CD14-positive monocyte (primary cell): Measurements from ENCODE around the gene CSNK1E. TPM values are rescaled to one million over a fixed set of nuclear protein-coding genes. Genes with fewer than 3 reads are reported as not detected.

Source experiments
- DNase-seq, 3 donors: peaks; one replicate each; pipeline ENCODE4 v3.0.0-alpha.2; 2011 to 2022
- H2AFZ ChIP-seq: 2 replicates; pipeline ENCODE4 v1.6.0; 2012; ENCODE audit warnings: mild to moderate bottlenecking, low read depth, low read length, inconsistent platforms; ENCODE audit not compliant: insufficient read depth, poor library complexity, severe bottlenecking
- H3K27ac ChIP-seq, 2 donors: 1 replicate in 1 of 2; 2 replicates in 1 of 2; pipeline ENCODE4 v1.5.1; 2012 to 2013; ENCODE audit warnings: low read length in 2 of 2, control low read depth in 1 of 2, inconsistent platforms in 1 of 2, low read depth in 1 of 2, mild to moderate bottlenecking in 1 of 2
- H3K27me3 ChIP-seq, 2 donors: one replicate each; pipeline versions ENCODE4 v1.6.0 to v1.6.1; 2011 to 2013; ENCODE audit warnings: low read length in 2 of 2; ENCODE audit not compliant: control insufficient read depth in 2 of 2, insufficient read depth in 2 of 2
- H3K36me3 ChIP-seq, 2 donors: replicated peaks in 1 of 2; 1 replicate in 1 of 2; 2 replicates in 1 of 2; pipeline versions ENCODE4 v1.5.1 to v1.6.1; 2012 to 2013; ENCODE audit warnings: low read length in 2 of 2, control low read depth in 1 of 2, inconsistent platforms in 1 of 2, mild to moderate bottlenecking in 1 of 2; ENCODE audit not compliant: insufficient read depth in 2 of 2, control insufficient read depth in 1 of 2
- H3K4me1 ChIP-seq, 2 donors: 1 replicate in 1 of 2; 2 replicates in 1 of 2; pipeline versions ENCODE4 v1.5.1 to v1.6.1; 2012 to 2013; ENCODE audit warnings: low read length in 2 of 2, control low read depth in 1 of 2, inconsistent platforms in 1 of 2, mild to moderate bottlenecking in 1 of 2, moderate library complexity in 1 of 2; ENCODE audit not compliant: insufficient read depth in 2 of 2, control insufficient read depth in 1 of 2
- H3K4me2 ChIP-seq: replicated peaks from 2 replicates; pipeline ENCODE3; 2012; ENCODE audit warnings: low read length, moderate library complexity, mild to moderate bottlenecking; ENCODE audit not compliant: poor library complexity, severe bottlenecking; ENCODE audit errors: extremely low read depth
- H3K4me3 ChIP-seq, 3 experiments: fragments of 200-600 bp in 1 of 3; sonication (generic) in 1 of 3; replicated peaks in 1 of 3; 1 replicate in 2 of 3; 2 replicates in 1 of 3; pipeline ENCODE4 v1.5.1; 2011 to 2013; ENCODE audit warnings: low read length in 3 of 3, mild to moderate bottlenecking in 3 of 3, control low read depth in 2 of 3, low read depth in 2 of 3, inconsistent platforms in 1 of 3, moderate library complexity in 1 of 3
- H3K79me2 ChIP-seq: 2 replicates; pipeline ENCODE4 v1.6.0; 2012; ENCODE audit warnings: mild to moderate bottlenecking, control low read depth, inconsistent platforms, low read length, moderate library complexity; ENCODE audit not compliant: insufficient read depth
- H3K9ac ChIP-seq: 2 replicates; pipeline ENCODE4 v1.6.0; 2017; ENCODE audit warnings: low read length, mild to moderate bottlenecking; ENCODE audit not compliant: insufficient read depth, poor library complexity, severe bottlenecking
- H3K9me3 ChIP-seq, 2 donors: replicated peaks in 1 of 2; 1 replicate in 1 of 2; 2 replicates in 1 of 2; pipeline versions ENCODE4 v1.5.1 to v1.6.1; 2012 to 2013; ENCODE audit warnings: low read length in 2 of 2, control low read depth in 1 of 2; ENCODE audit not compliant: control insufficient read depth in 1 of 2, insufficient read depth in 1 of 2
- H4K20me1 ChIP-seq: 2 replicates; pipeline ENCODE4 v1.6.0; 2012; ENCODE audit warnings: mild to moderate bottlenecking, low read length, control low read depth, moderate library complexity; ENCODE audit not compliant: insufficient read depth
- H3K27ac Mint-ChIP-seq, 7 donors: one replicate each; pipeline ENCODE4 v1.8.0; 2020; ENCODE audit warnings: mild to moderate bottlenecking in 7 of 7, mixed read lengths in 7 of 7, moderate library complexity in 6 of 7, inconsistent platforms in 2 of 7
- H3K27me3 Mint-ChIP-seq, 3 donors: one replicate each; pipeline ENCODE4 v1.8.0; 2021 to 2022; ENCODE audit warnings: low read depth in 3 of 3, mild to moderate bottlenecking in 3 of 3, mixed read lengths in 3 of 3, moderate library complexity in 3 of 3, inconsistent platforms in 1 of 3
- H3K36me3 Mint-ChIP-seq, 2 donors: one replicate each; pipeline ENCODE4 v1.8.0; 2020; ENCODE audit warnings: mixed read lengths in 2 of 2, inconsistent platforms in 1 of 2, mild to moderate bottlenecking in 1 of 2
- H3K4me1 Mint-ChIP-seq: one replicate; pipeline ENCODE4 v1.8.0; 2020; ENCODE audit warnings: mild to moderate bottlenecking, mixed read lengths
- H3K4me3 Mint-ChIP-seq, 2 donors: one replicate each; pipeline ENCODE4 v1.8.0; 2020; ENCODE audit warnings: mild to moderate bottlenecking in 2 of 2, mixed read lengths in 2 of 2, moderate library complexity in 1 of 2
- H3K9me3 Mint-ChIP-seq, 7 donors: one replicate each; pipeline ENCODE4 v1.8.0; 2020 to 2022; ENCODE audit warnings: mixed read lengths in 7 of 7, mild to moderate bottlenecking in 6 of 7, moderate library complexity in 6 of 7, inconsistent platforms in 2 of 7
- CTCF ChIP-seq: fragments of 200-600 bp; IDR thresholded peaks from one replicate; pipeline ENCODE4 v1.8.0; 2022; ENCODE audit warnings: antibody characterized with exemption, mild to moderate bottlenecking
- WGBS: methylation state at CpG from one replicate; pipeline ENCODE4 v1.1.5; 2013; ENCODE audit warnings: missing lambda C conversion rate; ENCODE audit not compliant: insufficient coverage; 5-methylcytosine and 5-hydroxymethylcytosine counted together
- intact Hi-C, 2 donors: fragments of 100-400 bp; cut with micrococcal nuclease; formaldehyde crosslinking; loops; one replicate each; pipeline versions ENCODE4 v1.15.0 to v1.15.1; 2023
- polyA plus RNA-seq, 3 donors: library from polyadenylated mRNA; depleted of rRNA in 1 of 3; unstranded in 2 of 3; stranded (reverse) in 1 of 3; fragments of 300-500 nt in 2 of 3; fragments of >200 nt in 1 of 3; fragmentation: Illumina TruSeq in 2 of 3; gene quantifications; 1 replicate in 2 of 3; 2 replicates in 1 of 3; pipeline ENCODE4 v1.2.3, GENCODE V29; 2012 to 2021

CSNK1E gene
- polyA plus RNA-seq, 3 donors: 1.9 to 44.7 (median 3.1) TPM

DNA sequence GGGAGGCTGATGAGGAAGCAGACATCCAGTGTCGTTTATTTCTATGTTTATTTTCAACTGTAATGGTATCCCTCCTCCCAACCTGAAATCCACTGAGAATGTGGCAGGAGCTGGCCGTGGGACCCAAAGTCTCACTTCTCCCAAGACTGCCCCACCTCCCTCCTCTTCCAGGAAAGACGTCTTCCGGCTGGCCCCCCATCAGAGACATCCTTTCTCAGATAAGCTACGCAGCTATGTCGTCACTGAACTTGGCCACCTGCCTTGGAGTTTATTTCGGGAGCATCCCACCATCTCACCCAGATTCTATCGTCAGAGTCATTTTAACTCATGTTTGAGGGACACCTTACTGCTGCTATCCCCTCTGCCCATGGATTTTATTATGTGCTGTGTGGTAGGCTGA is 58.3 kb downstream of the CSNK1E start:
- Histone ChIP-seq H3K4me2 (no peak overlapping the region), H4K20me1 (peaks cover 47% of the 10 kb centered on the region), H3K27ac (no peak overlapping the region), H3K4me3 (no peak overlapping the region), H3K9ac (no peak overlapping the region), H3K79me2 (peaks cover 8% of the 10 kb centered on the region), H3K9me3 (no peaks in the 10 kb centered on the region), H3K4me1 (peaks cover 34 to 45% of the 10 kb centered on the region in 2 donors), H3K27me3 (no peaks in the 10 kb centered on the region), H2AFZ (no peak overlapping the region), H3K36me3 (no peaks in the 10 kb centered on the region)
- intact Hi-C loops: no loop called here
- no peak for DNase-seq
- Mint-ChIP-seq H3K36me3 (peaks cover 8 to 10% of the 10 kb centered on the region in 2 donors), H3K9me3 (peaks cover 0 to 2% (median 0%) of the 10 kb centered on the region in 7 donors), H3K27me3 (peaks cover 0 to 5% (median 0%) of the 10 kb centered on the region in 3 donors), H3K27ac (peak overlapping the region in 4 of 7 donors; percentile 18 to 56 (median 24)), H3K4me1 (peaks cover 55% of the 10 kb centered on the region), H3K4me3 (peak overlapping the region in 1 of 2 donors; percentile 70)
- 35% methylated on average over 4 of the region's 8 CpGs for WGBS
- no peak for TF ChIP-seq CTCF

GRCh38 chr22:38257650-38258250 is 59.5 kb downstream of the CSNK1E start:
- intact Hi-C loops: no loop called here
- Histone ChIP-seq H3K79me2 (peaks cover 5% of the 10 kb centered on the region), H3K36me3 (no peaks in the 10 kb centered on the region), H3K4me3 (no peak overlapping the region), H3K9me3 (no peaks in the 10 kb centered on the region), H3K27ac (no peak overlapping the region), H3K9ac (no peak overlapping the region), H2AFZ (no peak overlapping the region), H3K27me3 (no peaks in the 10 kb centered on the region), H3K4me2 (no peak overlapping the region), H4K20me1 (peaks cover 47% of the 10 kb centered on the region), H3K4me1 (peaks cover 34 to 45% of the 10 kb centered on the region in 2 donors)
- H3K27ac Mint-ChIP-seq: peak overlapping the region in 1 of 7 donors; percentile 30
- H3K27me3 Mint-ChIP-seq: peaks cover 0 to 5% (median 0%) of the 10 kb centered on the region in 3 donors
- H3K36me3 Mint-ChIP-seq: peaks cover 3% of the 10 kb centered on the region in 2 donors
- TF ChIP-seq CTCF: no peak
- no peak for DNase-seq
- H3K9me3 Mint-ChIP-seq: peaks cover 0 to 2% (median 0%) of the 10 kb centered on the region in 7 donors
- WGBS: 83% methylated on average over 1 of the region's 4 CpGs
- H3K4me3 Mint-ChIP-seq: no peak overlapping the region
- H3K4me1 Mint-ChIP-seq: peaks cover 55% of the 10 kb centered on the region
